Endothelial cell of umbilical vein (primary cell): ENCODE results near the gene NAA38. TPM values are rescaled to one million over a fixed set of nuclear protein-coding genes. Genes with fewer than 3 reads are reported as not detected.

Experiments
- BruUV-seq: library from RNA; stranded (reverse); fragments of 400-500 nt; replicated peaks from 2 replicates; lab custom pipeline; 2021; lab: Mats Ljungman, UMichigan
- CTCF ChIA-PET: fragments of 300-600, 350-600 bp; sonication (Branson Sonifier 250); formaldehyde crosslinking; loops from one replicate; lab custom pipeline; 2021; ENCODE audit warnings: antibody characterized with exemption, inconsistent platforms; lab: Charles Lee
- POLR2A ChIA-PET: fragments of 300-600, 350-600 bp; sonication (Branson Sonifier 250); formaldehyde crosslinking; loops from one replicate; lab custom pipeline; 2021; ENCODE audit warnings: antibody characterized with exemption, inconsistent platforms; lab: Charles Lee
- DNase-seq: peaks from one replicate; pipeline ENCODE4 v3.0.0-alpha.2; 2011; ENCODE audit warnings: low read depth, low spot score
- FAIRE-seq: peaks from 2 replicates; lab custom pipeline; 2011; peaks lifted over from hg19 to GRCh38; lab: Jason Lieb, UNC
- H2AFZ ChIP-seq: 2 replicates; pipeline ENCODE4 v1.6.0; 2012; ENCODE audit warnings: low read depth, low read length, control low read depth, inconsistent platforms
- H3K27ac ChIP-seq: 2 replicates; pipeline ENCODE4 v1.5.1; 2011; ENCODE audit warnings: low read depth, mild to moderate bottlenecking, control low read depth, low read length, moderate library complexity; ENCODE audit not compliant: insufficient read depth
- H3K27me3 ChIP-seq, 2 experiments: 2 replicates each; pipeline versions ENCODE4 v1.6.0 to v1.6.1; 2011; ENCODE audit warnings: low read length in 2 of 2, mixed read lengths in 1 of 2; ENCODE audit not compliant: control insufficient read depth in 2 of 2, insufficient read depth in 2 of 2
- H3K36me3 ChIP-seq, 2 experiments: 2 replicates in 1 of 2; 3 replicates in 1 of 2; pipeline ENCODE4 v1.5.1; 2011; ENCODE audit warnings: low read length in 2 of 2, mild to moderate bottlenecking in 1 of 2, moderate library complexity in 1 of 2; ENCODE audit not compliant: control insufficient read depth in 2 of 2, insufficient read depth in 2 of 2; ENCODE audit errors: extremely low read depth in 1 of 2
- H3K4me1 ChIP-seq: 3 replicates; pipeline ENCODE4 v1.5.1; 2011; ENCODE audit warnings: mild to moderate bottlenecking, low read length; ENCODE audit not compliant: control insufficient read depth, insufficient read depth; ENCODE audit errors: extremely low read depth
- H3K4me2 ChIP-seq: 2 replicates; pipeline ENCODE4 v1.6.1; 2011; ENCODE audit warnings: low read length, control low read depth, mixed read lengths; ENCODE audit not compliant: insufficient read depth
- H3K4me3 ChIP-seq, 3 experiments: fragments of 200-600 bp in 1 of 3; sonication (generic), shearing (Covaris generic) in 1 of 3; replicated peaks in 1 of 3; 2 replicates each; pipeline ENCODE4 v1.5.1; 2011 to 2016; ENCODE audit warnings: control low read depth in 3 of 3, low read length in 3 of 3, mild to moderate bottlenecking in 2 of 3, inconsistent platforms in 1 of 3, low read depth in 1 of 3, moderate library complexity in 1 of 3; ENCODE audit not compliant: insufficient read depth in 1 of 3
- H3K79me2 ChIP-seq: 2 replicates; pipeline ENCODE4 v1.6.0; 2012; ENCODE audit warnings: low read length, inconsistent platforms; ENCODE audit not compliant: control insufficient read depth, insufficient read depth
- H3K9ac ChIP-seq: replicated peaks from 2 replicates; pipeline ENCODE3; 2011; ENCODE audit warnings: low read length, control low read depth; ENCODE audit not compliant: insufficient read depth; ENCODE audit errors: extremely low read depth
- H3K9me1 ChIP-seq: replicated peaks from 3 replicates; pipeline ENCODE4 v1.6.0; 2011; ENCODE audit warnings: mild to moderate bottlenecking, low read length; ENCODE audit not compliant: control insufficient read depth, insufficient read depth; ENCODE audit errors: extremely low read depth
- H3K9me3 ChIP-seq: replicated peaks from 2 replicates; pipeline ENCODE4 v1.5.1; 2012; ENCODE audit warnings: low read length, inconsistent platforms; ENCODE audit not compliant: control insufficient read depth, insufficient read depth
- H4K20me1 ChIP-seq: replicated peaks from 2 replicates; pipeline ENCODE3; 2011; ENCODE audit warnings: mild to moderate bottlenecking, low read length; ENCODE audit not compliant: control insufficient read depth, insufficient read depth; ENCODE audit errors: extremely low read depth
- EZH2 ChIP-seq: IDR thresholded peaks from 2 replicates; pipeline ENCODE4 v1.6.1; 2012; ENCODE audit warnings: borderline replicate concordance, low read depth, mild to moderate bottlenecking, moderate library complexity, low read length, inconsistent platforms; ENCODE audit not compliant: severe bottlenecking
- FOS ChIP-seq: IDR thresholded peaks from 2 replicates; pipeline ENCODE4 v1.6.1; 2011; ENCODE audit warnings: mild to moderate bottlenecking, low read length, moderate library complexity, borderline replicate concordance; ENCODE audit not compliant: insufficient read depth
- GATA2 ChIP-seq: IDR thresholded peaks from 2 replicates; pipeline ENCODE4 v1.7.0; 2011; ENCODE audit warnings: low read depth, mild to moderate bottlenecking, moderate library complexity, mixed read lengths, low read length; ENCODE audit not compliant: insufficient read length, insufficient read depth
- JUN ChIP-seq: IDR thresholded peaks from 2 replicates; pipeline ENCODE4 v1.6.1; 2011; ENCODE audit warnings: borderline replicate concordance, low read depth; ENCODE audit not compliant: insufficient read length, insufficient read depth
- MYC ChIP-seq: IDR thresholded peaks from one replicate; pipeline ENCODE4 v1.6.1; 2011; ENCODE audit warnings: mild to moderate bottlenecking, low read depth, low read length
- POLR2A ChIP-seq: IDR thresholded peaks from 2 replicates; pipeline ENCODE4 v1.6.1; 2012; ENCODE audit warnings: low read depth, mild to moderate bottlenecking, control low read depth, low read length
- POLR2AphosphoS5 ChIP-seq: IDR thresholded peaks from 2 replicates; pipeline ENCODE4 v1.6.1; 2012; ENCODE audit warnings: low read depth, mild to moderate bottlenecking, control low read depth, low read length, moderate library complexity; ENCODE audit not compliant: insufficient read depth
- dilution Hi-C: fragments of 300-500 bp; cut with MboI; formaldehyde crosslinking; loops from one replicate; pipeline ENCODE4 v1.15.0; 2019; ENCODE audit warnings: low sequenced_read_pairs; ENCODE audit not compliant: extremely low pct_ligation_motif_present
- intact Hi-C: fragments of 100-400 bp; cut with micrococcal nuclease; formaldehyde crosslinking; loops from one replicate; pipeline ENCODE4 v1.10.0; 2022
- polyA plus RNA-seq, 4 experiments: library from polyadenylated mRNA; depleted of rRNA in 3 of 4; stranded (reverse) in 3 of 4; unstranded in 1 of 4; fragments of >200 nt; gene quantifications; 2 replicates each; pipeline versions ENCODE4 v1.2.1 to v1.2.3, GENCODE V29; 2011 to 2012; ENCODE audit warnings: missing spikeins in 1 of 4
- total RNA-seq: library from RNA; stranded (reverse); gene quantifications from 2 replicates; pipeline ENCODE4 v1.2.3, GENCODE V29; 2021
- TF ChIP-seq, protein P1 (sequence below), 2 donors: IDR thresholded peaks; 1 replicate in 1 of 2; 2 replicates in 1 of 2; pipeline ENCODE4 v1.5.1; 2011; ENCODE audit warnings: low read length in 2 of 2, mild to moderate bottlenecking in 2 of 2, moderate library complexity in 2 of 2, control low read depth in 1 of 2, inconsistent platforms in 1 of 2, low read depth in 1 of 2; ENCODE audit not compliant: insufficient read depth in 1 of 2; ENCODE audit errors: extremely low read depth in 1 of 2
- TF ChIP-seq, protein P2 (sequence below): IDR thresholded peaks from 2 replicates; pipeline ENCODE4 v1.6.1; 2011; ENCODE audit not compliant: insufficient read depth, insufficient read length

NAA38 gene
- total and polyA plus RNA-seq, 2 donors (not counting 3 experiments of a cell fraction or from before 2014, with no cell fraction given) = 119 to 267 TPM

- Histone ChIP-seq H3K79me2 (no peaks in the 10 kb centered on the region), H3K27ac (no peak overlapping the region), H3K4me1 (no peaks in the 10 kb centered on the region), H3K4me2 (no peak overlapping the region), H3K9me1 (no peaks in the 10 kb centered on the region), H3K9me3 (no peaks in the 10 kb centered on the region), H3K36me3 (no peaks in the 10 kb centered on the region), H4K20me1 (no peaks in the 10 kb centered on the region), H3K27me3 (peaks cover 9 to 13% of the 10 kb centered on the region in 2 experiments), H3K4me3 (no peak overlapping the region), H3K9ac (no peak overlapping the region), H2AFZ (no peak overlapping the region)
- DNase-seq (no peak), FAIRE-seq (no peak)
- CTCF ChIA-PET = interaction anchor here (1.0 to 8.6 kb wide), 6 partner anchors 47 to 242 kb away, joined by 3 to 121 read pairs (median 7); no protein-coding TSS in a partner anchor
- dilution Hi-C loops = no loop called here
- no TSS peak for BruUV-seq
- no peak for TF ChIP-seq JUN
- TF ChIP-seq, protein P1, sequence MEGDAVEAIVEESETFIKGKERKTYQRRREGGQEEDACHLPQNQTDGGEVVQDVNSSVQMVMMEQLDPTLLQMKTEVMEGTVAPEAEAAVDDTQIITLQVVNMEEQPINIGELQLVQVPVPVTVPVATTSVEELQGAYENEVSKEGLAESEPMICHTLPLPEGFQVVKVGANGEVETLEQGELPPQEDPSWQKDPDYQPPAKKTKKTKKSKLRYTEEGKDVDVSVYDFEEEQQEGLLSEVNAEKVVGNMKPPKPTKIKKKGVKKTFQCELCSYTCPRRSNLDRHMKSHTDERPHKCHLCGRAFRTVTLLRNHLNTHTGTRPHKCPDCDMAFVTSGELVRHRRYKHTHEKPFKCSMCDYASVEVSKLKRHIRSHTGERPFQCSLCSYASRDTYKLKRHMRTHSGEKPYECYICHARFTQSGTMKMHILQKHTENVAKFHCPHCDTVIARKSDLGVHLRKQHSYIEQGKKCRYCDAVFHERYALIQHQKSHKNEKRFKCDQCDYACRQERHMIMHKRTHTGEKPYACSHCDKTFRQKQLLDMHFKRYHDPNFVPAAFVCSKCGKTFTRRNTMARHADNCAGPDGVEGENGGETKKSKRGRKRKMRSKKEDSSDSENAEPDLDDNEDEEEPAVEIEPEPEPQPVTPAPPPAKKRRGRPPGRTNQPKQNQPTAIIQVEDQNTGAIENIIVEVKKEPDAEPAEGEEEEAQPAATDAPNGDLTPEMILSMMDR (IDR thresholded peaks at IDR 0.05; ENCODE audit: extremely low read depth in 1 of 2, insufficient read depth in 1 of 2, low read depth in 1 of 2, low read length in 2 of 2) = no peak
- no peak for TF ChIP-seq POLR2AphosphoS5
- TF ChIP-seq FOS = no peak
- TF ChIP-seq MYC = no peak
- no peak for TF ChIP-seq GATA2
- TF ChIP-seq, protein P2, sequence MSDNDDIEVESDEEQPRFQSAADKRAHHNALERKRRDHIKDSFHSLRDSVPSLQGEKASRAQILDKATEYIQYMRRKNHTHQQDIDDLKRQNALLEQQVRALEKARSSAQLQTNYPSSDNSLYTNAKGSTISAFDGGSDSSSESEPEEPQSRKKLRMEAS = no peak
- no peak for TF ChIP-seq POLR2A
- TF ChIP-seq EZH2 = no peak
- POLR2A ChIA-PET = no interaction called here
- intact Hi-C loops = no loop called here
Measured at GRCh38 chr17:7818026-7818425, 39.3 kb downstream of the NAA38 start.
